DMS153 treated with DMSO at 0.1 percent for 48 hours (cell line): ENCODE data around the gene HDC.

Source experiments
- DNase-seq: peaks from one replicate; lab custom pipeline; 2025; ENCODE audit not compliant: unreplicated experiment; lab: John Stamatoyannopoulos, UW

HDC gene

GRCh38 chr15:50265620-50266019 is at the start of gene HDC:
Gene HDC, minus strand, starts transcription at chr15:50265726. Its CDS starts 103 bp downstream, at chr15:50265623.
- DNase-seq, result no peak

GRCh38 chr15:50312636-50313035 is 47.1 kb upstream of the HDC start:
- no peak for DNase-seq

- DNase-seq, result no peak
Measured at GRCh38 chr15:50307799-50308198, 42.3 kb upstream of the HDC start.

GRCh38 chr15:50304836-50305235 is 39.3 kb upstream of the HDC start:
- DNase-seq, result no peak

- no peak for DNase-seq
Measured at GRCh38 chr15:50302581-50302980, 37.1 kb upstream of the HDC start.

- DNase-seq, result no peak
Measured at GRCh38 chr15:50298340-50298739, 32.8 kb upstream of the HDC start.

- DNase-seq, result no peak
Measured at GRCh38 chr15:50295966-50296365, 30.4 kb upstream of the HDC start.

GRCh38 chr15:50289749-50290148 is 24.2 kb upstream of the HDC start:
- DNase-seq, result no peak

GRCh38 chr15:50287324-50288116 is 22.0 kb upstream of the HDC start:
- DNase-seq, result no peak

GRCh38 chr15:50281427-50281826 is 15.9 kb upstream of the HDC start:
- DNase-seq, result no peak

- DNase-seq, result no peak
Measured at GRCh38 chr15:50280271-50280670, 14.7 kb upstream of the HDC start.

GRCh38 chr15:50278496-50278895 is 13.0 kb upstream of the HDC start:
- no peak for DNase-seq

GRCh38 chr15:50277370-50277769 is 11.8 kb upstream of the HDC start:
- DNase-seq, result no peak

- no peak for DNase-seq
Measured at GRCh38 chr15:50275908-50276307, 10.4 kb upstream of the HDC start.

- DNase-seq, result no peak
Measured at GRCh38 chr15:50275091-50275490, 9.6 kb upstream of the HDC start.

- no peak for DNase-seq
Measured at GRCh38 chr15:50267577-50267976, 2.1 kb upstream of the HDC start.

- no peak for DNase-seq
Measured at GRCh38 chr15:50262533-50262932, 3.0 kb downstream of the HDC start.

GRCh38 chr15:50261981-50262380 is 3.5 kb downstream of the HDC start:
- no peak for DNase-seq

GRCh38 chr15:50260969-50261496 is 4.5 kb downstream of the HDC start:
- no peak for DNase-seq

- DNase-seq, result no peak
Measured at GRCh38 chr15:50259276-50259675, 6.2 kb downstream of the HDC start.

- DNase-seq, result no peak
Measured at GRCh38 chr15:50257924-50258323, 7.6 kb downstream of the HDC start.

GRCh38 chr15:50257332-50257731 is 8.2 kb downstream of the HDC start:
- DNase-seq, result no peak
